A549 (cell line): ENCODE measurements around the gene TBC1D32.

Experiments
- NPAS2 ChIP-seq: fragments of 250-450 bp; sonication (Bioruptor Pico); IDR thresholded peaks from 2 replicates; pipeline ENCODE4 v1.8.0; 2022; ENCODE audit warnings: mild to moderate bottlenecking, moderate library complexity, borderline replicate concordance
- RFX5 ChIP-seq: fragments of 450-650 bp; IDR thresholded peaks from 2 replicates; pipeline ENCODE4 v1.7.1; 2014; ENCODE audit warnings: antibody characterized with exemption, mild to moderate bottlenecking, moderate library complexity
- SMC3 ChIP-seq: fragments of >200 bp; sonication (Bioruptor Twin); formaldehyde crosslinking; IDR thresholded peaks from 3 replicates; pipeline ENCODE4 v1.6.1; 2018; ENCODE audit warnings: inconsistent platforms
- TF ChIP-seq, protein P1 (sequence below): fragments of >200 bp; sonication (Bioruptor Twin); formaldehyde crosslinking; IDR thresholded peaks from 3 replicates; pipeline ENCODE4 v1.5.1; 2016

DNA sequence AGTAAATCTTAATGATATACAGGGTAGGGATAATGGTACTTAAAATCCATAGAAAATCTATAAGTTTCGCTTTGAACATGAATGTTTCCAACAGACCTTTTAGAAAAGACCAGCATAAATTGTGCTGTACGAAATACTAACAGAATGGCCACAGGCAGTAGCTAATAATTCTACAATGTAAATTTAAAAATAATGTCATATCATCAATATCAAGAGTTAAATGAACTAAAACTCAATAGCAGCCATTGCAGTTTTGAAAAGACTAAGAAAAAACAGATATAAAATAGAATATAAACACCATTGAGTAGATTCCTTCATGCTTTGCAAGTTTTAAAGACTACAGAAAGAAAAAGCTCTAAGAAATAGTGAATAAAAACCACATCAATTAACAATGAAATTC lies 14.7 kb downstream of the TBC1D32 start:
- TF ChIP-seq RFX5 (no peak), SMC3 (no peak), NPAS2 (no peak)
- TF ChIP-seq, protein P1, sequence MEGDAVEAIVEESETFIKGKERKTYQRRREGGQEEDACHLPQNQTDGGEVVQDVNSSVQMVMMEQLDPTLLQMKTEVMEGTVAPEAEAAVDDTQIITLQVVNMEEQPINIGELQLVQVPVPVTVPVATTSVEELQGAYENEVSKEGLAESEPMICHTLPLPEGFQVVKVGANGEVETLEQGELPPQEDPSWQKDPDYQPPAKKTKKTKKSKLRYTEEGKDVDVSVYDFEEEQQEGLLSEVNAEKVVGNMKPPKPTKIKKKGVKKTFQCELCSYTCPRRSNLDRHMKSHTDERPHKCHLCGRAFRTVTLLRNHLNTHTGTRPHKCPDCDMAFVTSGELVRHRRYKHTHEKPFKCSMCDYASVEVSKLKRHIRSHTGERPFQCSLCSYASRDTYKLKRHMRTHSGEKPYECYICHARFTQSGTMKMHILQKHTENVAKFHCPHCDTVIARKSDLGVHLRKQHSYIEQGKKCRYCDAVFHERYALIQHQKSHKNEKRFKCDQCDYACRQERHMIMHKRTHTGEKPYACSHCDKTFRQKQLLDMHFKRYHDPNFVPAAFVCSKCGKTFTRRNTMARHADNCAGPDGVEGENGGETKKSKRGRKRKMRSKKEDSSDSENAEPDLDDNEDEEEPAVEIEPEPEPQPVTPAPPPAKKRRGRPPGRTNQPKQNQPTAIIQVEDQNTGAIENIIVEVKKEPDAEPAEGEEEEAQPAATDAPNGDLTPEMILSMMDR: no peak
